Lower leg skin (tissue), 3 donors: ENCODE results near the gene MLEC.

Source experiments
- POLR2A ChIP-seq, 2 donors: fragments of 450-650 bp; IDR thresholded peaks; one replicate each; pipeline ENCODE4 v1.6.1; 2016 to 2017; ENCODE audit warnings: antibody characterized with exemption in 2 of 2, mild to moderate bottlenecking in 1 of 2, moderate library complexity in 1 of 2
- TF ChIP-seq, protein P1 (sequence below), 3 donors: fragments of 450-650 bp; IDR thresholded peaks; one replicate each; pipeline ENCODE4 v1.5.1; 2016; ENCODE audit warnings: antibody characterized with exemption in 3 of 3, mild to moderate bottlenecking in 3 of 3, moderate library complexity in 2 of 3

DNA sequence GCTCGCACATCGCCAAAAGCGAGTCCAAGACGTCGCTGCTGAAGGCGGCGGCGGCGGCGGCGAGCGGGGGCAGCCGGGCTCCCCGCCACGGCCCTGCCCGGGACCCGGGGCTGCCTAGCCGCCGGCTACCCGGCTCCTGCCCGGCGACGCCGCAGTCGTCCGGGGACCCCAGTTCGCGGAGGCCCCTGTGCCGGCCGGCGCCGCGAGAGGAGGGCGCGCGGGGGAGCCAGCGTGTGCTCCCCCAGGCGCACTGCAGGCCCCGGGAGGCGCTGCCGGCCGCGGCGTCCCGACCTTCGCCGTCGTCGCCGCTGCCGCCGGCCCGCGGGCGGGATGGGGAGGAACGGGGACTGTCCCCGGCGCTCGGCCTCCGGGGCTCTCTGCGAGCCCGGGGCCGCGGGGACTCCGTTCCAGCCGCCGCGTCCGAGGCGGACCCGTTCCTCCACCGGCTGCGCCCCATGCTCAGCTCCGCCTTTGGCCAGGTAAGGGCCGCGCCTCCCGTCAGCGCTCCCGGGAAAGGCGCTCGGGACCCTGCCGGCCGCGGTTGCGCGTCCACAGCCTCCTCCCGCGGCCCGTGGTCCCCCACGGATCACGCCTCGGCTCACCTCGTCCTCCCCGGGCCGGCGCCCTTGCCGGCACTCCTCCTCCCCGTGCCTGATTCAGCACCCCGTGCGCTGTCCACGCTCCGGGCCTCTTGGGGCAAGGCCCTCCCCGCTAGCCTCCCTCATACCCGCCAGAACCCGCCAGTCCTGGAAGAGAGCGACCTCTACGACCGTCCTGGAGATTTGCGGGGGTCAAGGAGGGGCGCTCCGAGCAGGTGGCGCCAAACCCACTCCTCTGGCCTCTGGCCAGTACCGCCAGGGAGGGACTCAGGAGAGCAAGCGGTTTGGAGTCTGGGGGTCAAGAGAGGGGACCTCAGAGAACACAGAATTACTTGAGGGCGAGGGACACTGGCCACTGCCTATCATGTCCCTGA, 45.8 kb upstream of the MLEC start:
- TF ChIP-seq, protein P1, sequence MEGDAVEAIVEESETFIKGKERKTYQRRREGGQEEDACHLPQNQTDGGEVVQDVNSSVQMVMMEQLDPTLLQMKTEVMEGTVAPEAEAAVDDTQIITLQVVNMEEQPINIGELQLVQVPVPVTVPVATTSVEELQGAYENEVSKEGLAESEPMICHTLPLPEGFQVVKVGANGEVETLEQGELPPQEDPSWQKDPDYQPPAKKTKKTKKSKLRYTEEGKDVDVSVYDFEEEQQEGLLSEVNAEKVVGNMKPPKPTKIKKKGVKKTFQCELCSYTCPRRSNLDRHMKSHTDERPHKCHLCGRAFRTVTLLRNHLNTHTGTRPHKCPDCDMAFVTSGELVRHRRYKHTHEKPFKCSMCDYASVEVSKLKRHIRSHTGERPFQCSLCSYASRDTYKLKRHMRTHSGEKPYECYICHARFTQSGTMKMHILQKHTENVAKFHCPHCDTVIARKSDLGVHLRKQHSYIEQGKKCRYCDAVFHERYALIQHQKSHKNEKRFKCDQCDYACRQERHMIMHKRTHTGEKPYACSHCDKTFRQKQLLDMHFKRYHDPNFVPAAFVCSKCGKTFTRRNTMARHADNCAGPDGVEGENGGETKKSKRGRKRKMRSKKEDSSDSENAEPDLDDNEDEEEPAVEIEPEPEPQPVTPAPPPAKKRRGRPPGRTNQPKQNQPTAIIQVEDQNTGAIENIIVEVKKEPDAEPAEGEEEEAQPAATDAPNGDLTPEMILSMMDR (IDR thresholded peaks at IDR 0.05): no peak
- TF ChIP-seq POLR2A (IDR thresholded peaks at IDR 0.05): no peak
